Activated T-helper 17 cell treated with anti-CD3 and anti-CD28 coated beads, Interleukin-2, amount 50 U/mL, for 72 hours (primary cell): ENCODE data around the gene SIX5. TPM values are rescaled to one million over a fixed set of nuclear protein-coding genes. Genes with fewer than 3 reads are reported as not detected.
"Not testable (repeated sequence)": the region's sequence is repeated elsewhere in the genome, so short reads cannot be mapped to it uniquely, and the experiment has no call there.

ENCODE experiments used
- ATAC-seq: fragments of 150-1000 bp; cut with Tn5 transposase; replicated peaks from 2 replicates; pipeline ENCODE4 v1.10.0; 2021; ENCODE audit warnings: mild to moderate bottlenecking, moderate library complexity
- H3K27ac Mint-ChIP-seq: one replicate; pipeline ENCODE4 v1.8.0; 2022; ENCODE audit warnings: mixed read lengths
- H3K27me3 Mint-ChIP-seq: one replicate; pipeline ENCODE4 v1.8.0; 2022; ENCODE audit warnings: mixed read lengths
- H3K36me3 Mint-ChIP-seq: one replicate; pipeline ENCODE4 v1.8.0; 2022; ENCODE audit warnings: low read depth, mild to moderate bottlenecking, mixed read lengths
- H3K4me1 Mint-ChIP-seq: one replicate; pipeline ENCODE4 v1.8.0; 2022; ENCODE audit warnings: mixed read lengths
- H3K4me3 Mint-ChIP-seq: one replicate; pipeline ENCODE4 v1.8.0; 2022; ENCODE audit warnings: mild to moderate bottlenecking, mixed read lengths
- H3K9me3 Mint-ChIP-seq: one replicate; pipeline ENCODE4 v1.8.0; 2022; ENCODE audit warnings: mixed read lengths
- total RNA-seq, 2 donors: library from RNA; stranded (reverse); gene quantifications; one replicate each; pipeline ENCODE4 v1.2.3, GENCODE V29; 2022

Gene SIX5
- total RNA-seq, 2 donors from 2014 or later: 1.2 to 2.4 TPM

DNA sequence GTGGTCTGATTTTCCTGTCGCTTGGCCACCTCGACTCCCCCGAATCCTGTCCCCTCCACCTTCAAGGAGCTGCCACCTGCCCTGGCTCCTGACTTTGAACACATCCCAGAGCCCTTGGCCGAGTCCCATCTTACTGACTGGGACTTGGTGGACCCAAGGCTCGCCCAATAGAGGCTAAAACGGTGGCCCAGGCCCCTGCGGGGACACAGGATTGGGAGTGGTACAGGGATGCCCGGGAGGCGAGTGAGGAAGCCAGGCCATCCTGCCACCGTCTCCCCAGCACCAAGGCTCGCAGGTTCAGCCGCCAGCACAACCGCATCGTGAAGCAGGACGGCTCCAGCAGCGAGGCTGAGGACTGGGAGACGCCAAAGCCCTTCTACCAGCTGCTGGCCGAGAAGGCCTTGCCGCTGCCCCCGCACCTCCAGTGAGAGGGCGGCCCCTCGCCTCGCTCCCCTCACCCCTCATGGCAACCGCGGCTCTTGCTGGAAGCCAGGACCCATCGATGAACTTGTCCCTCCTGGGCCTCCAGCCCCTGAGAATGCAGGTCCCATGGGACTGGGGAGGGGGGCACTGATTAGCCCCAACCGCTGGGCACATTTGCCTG is 5.3 kb downstream of the SIX5 start:
- Mint-ChIP-seq H3K36me3 (peaks cover 1% of the 10 kb centered on the region), H3K4me3 (no peak overlapping the region), H3K9me3 (no peaks in the 10 kb centered on the region), H3K4me1 (no peaks in the 10 kb centered on the region), H3K27ac (no peak overlapping the region), H3K27me3 (no peaks in the 10 kb centered on the region)
- ATAC-seq: no peak

DNA sequence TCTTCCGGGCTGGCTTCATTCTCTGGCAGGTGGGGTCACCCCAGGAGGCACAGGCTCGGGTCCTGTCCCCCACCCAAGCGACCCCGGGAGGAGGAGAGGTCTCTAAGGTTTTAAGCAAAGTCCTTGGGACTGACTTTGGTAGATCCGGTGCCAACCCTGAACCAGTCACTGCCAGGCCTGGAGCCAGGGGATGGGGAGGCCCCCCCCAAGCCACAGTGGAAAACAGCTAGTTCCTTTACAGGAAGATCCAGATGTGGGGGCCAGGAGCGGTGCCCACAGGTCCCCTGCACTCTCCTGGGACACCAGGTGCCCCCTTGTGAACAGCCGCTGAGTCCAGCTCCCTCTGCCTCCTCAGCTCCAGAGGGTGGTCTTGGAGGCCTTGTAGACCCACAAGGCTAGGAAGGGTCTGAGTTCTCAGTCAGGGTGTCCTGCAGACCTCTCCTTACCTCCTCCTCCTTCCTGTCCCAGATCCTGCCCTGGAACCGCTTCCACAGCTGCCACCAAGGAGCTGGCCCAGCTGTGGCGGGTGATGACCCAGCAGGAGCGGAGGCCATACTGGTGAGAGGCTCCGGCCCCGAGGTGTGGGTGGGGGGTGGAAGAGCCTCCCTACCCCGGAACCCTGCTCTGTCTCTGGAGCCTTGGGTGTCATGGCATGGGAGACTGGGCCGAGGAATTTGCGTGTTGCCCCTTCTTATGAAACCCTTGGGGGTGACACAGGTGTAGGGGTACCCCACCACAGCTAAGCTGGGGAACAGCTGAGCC is 6.0 kb downstream of the SIX5 start:
- Mint-ChIP-seq H3K27me3 (no peaks in the 10 kb centered on the region), H3K9me3 (no peaks in the 10 kb centered on the region), H3K4me3 (no peak overlapping the region), H3K27ac (no peak overlapping the region), H3K36me3 (no peaks in the 10 kb centered on the region), H3K4me1 (no peaks in the 10 kb centered on the region)
- no peak for ATAC-seq

DNA sequence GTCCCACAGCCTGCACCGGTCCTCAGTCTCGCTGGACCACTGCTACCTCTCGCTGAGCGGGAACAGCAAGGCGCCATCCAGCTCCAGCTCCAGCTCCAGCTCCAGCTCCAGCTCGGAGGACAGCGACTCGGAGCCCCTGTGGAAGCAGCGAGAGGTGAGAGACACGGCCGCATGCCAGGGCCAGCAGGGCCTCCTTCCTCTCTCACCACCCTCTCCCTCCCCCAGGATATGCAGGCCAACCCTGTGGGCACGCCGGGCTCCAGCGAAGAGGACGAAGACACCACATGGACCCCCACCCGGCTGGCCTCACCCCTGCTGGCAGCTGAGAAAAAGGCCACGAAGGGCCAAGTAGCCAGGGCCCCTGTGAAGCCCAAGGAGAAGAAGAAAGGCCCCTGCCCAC is 7.3 kb downstream of the SIX5 start:
- H3K27me3 Mint-ChIP-seq: no peaks in the 10 kb centered on the region
- ATAC-seq: no peak
- H3K4me3 Mint-ChIP-seq: no peak overlapping the region
- no peaks in the 10 kb centered on the region for H3K36me3 Mint-ChIP-seq
- no peaks in the 10 kb centered on the region for H3K9me3 Mint-ChIP-seq
- no peak overlapping the region for H3K27ac Mint-ChIP-seq
- H3K4me1 Mint-ChIP-seq: no peaks in the 10 kb centered on the region

- Mint-ChIP-seq H3K27ac (no peak overlapping the region), H3K9me3 (no peaks in the 10 kb centered on the region), H3K27me3 (no peaks in the 10 kb centered on the region), H3K4me1 (no peaks in the 10 kb centered on the region), H3K36me3 (no peaks in the 10 kb centered on the region), H3K4me3 (no peak overlapping the region)
- no peak for ATAC-seq
Measured at GRCh38 chr19:45758921-45759320, 10.1 kb downstream of the SIX5 start.

- Mint-ChIP-seq H3K9me3 (no peaks in the 10 kb centered on the region), H3K27me3 (no peaks in the 10 kb centered on the region), H3K36me3 (no peaks in the 10 kb centered on the region), H3K4me3 (no peak overlapping the region), H3K27ac (no peak overlapping the region), H3K4me1 (no peaks in the 10 kb centered on the region)
- no peak for ATAC-seq
Measured at GRCh38 chr19:45757695-45758094, 11.4 kb downstream of the SIX5 start.

- no peak for ATAC-seq
- Mint-ChIP-seq H3K4me1 (no peaks in the 10 kb centered on the region), H3K4me3 (no peak overlapping the region), H3K27ac (no peak overlapping the region), H3K27me3 (no peaks in the 10 kb centered on the region), H3K9me3 (no peaks in the 10 kb centered on the region), H3K36me3 (no peaks in the 10 kb centered on the region)
Measured at GRCh38 chr19:45754323-45754722, 14.7 kb downstream of the SIX5 start.

GRCh38 chr19:45753548-45753947 is 15.5 kb downstream of the SIX5 start:
- Mint-ChIP-seq H3K27ac (no peak overlapping the region), H3K36me3 (no peaks in the 10 kb centered on the region), H3K4me3 (no peak overlapping the region), H3K27me3 (no peaks in the 10 kb centered on the region), H3K4me1 (no peaks in the 10 kb centered on the region), H3K9me3 (no peaks in the 10 kb centered on the region)
- no peak for ATAC-seq

- H3K4me3 Mint-ChIP-seq: no peak overlapping the region
- no peaks in the 10 kb centered on the region for H3K4me1 Mint-ChIP-seq
- no peak for ATAC-seq
- no peaks in the 10 kb centered on the region for H3K36me3 Mint-ChIP-seq
- H3K9me3 Mint-ChIP-seq: no peaks in the 10 kb centered on the region
- H3K27ac Mint-ChIP-seq: no peak overlapping the region
- no peaks in the 10 kb centered on the region for H3K27me3 Mint-ChIP-seq
Measured at GRCh38 chr19:45752639-45753038, 16.4 kb downstream of the SIX5 start.

- not testable (repeated sequence) for H3K4me1 Mint-ChIP-seq, H3K27me3 Mint-ChIP-seq, ATAC-seq, H3K36me3 Mint-ChIP-seq, H3K27ac Mint-ChIP-seq, H3K9me3 Mint-ChIP-seq, H3K4me3 Mint-ChIP-seq
Measured at GRCh38 chr19:45751483-45751882, 17.6 kb downstream of the SIX5 start.

- no peak for ATAC-seq
- Mint-ChIP-seq H3K27ac (no peak overlapping the region), H3K4me3 (no peak overlapping the region), H3K9me3 (no peaks in the 10 kb centered on the region), H3K4me1 (no peaks in the 10 kb centered on the region), H3K36me3 (no peaks in the 10 kb centered on the region), H3K27me3 (peaks cover 10% of the 10 kb centered on the region)
Measured at GRCh38 chr19:45747513-45747912, 21.5 kb downstream of the SIX5 start.

- Mint-ChIP-seq H3K4me3 (no peak overlapping the region), H3K27ac (no peak overlapping the region), H3K9me3 (no peaks in the 10 kb centered on the region), H3K4me1 (no peaks in the 10 kb centered on the region), H3K36me3 (no peaks in the 10 kb centered on the region), H3K27me3 (peaks cover 11% of the 10 kb centered on the region)
- no peak for ATAC-seq
Measured at GRCh38 chr19:45746866-45747265, 22.2 kb downstream of the SIX5 start.

GRCh38 chr19:45745606-45746005 is 23.4 kb downstream of the SIX5 start:
- Mint-ChIP-seq H3K9me3 (no peaks in the 10 kb centered on the region), H3K27me3 (peaks cover 11% of the 10 kb centered on the region)
- no peak for ATAC-seq

DNA sequence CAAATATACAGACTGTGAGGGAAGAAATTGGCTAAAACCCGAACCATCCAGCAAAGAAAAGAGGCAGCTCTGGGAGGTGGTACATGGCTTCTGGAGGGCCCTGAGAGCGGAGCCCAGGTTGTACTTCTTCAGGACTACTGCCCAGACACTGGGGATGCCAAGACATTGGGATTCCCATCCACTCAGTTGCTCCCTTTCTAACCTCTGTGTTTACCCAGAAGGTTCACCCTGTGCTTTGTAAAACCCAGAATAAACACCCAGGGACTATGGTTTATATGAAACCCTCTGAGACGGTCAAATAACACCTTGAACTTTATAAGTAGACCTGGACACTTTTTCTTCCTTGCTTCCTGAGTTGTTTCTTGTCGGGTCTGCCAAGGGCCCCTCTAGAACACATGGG is 26.1 kb downstream of the SIX5 start:
- H3K4me1 Mint-ChIP-seq: no peaks in the 10 kb centered on the region
- H3K4me3 Mint-ChIP-seq: no peak overlapping the region
- H3K27ac Mint-ChIP-seq: no peak overlapping the region
- no peaks in the 10 kb centered on the region for H3K9me3 Mint-ChIP-seq
- peaks cover 11% of the 10 kb centered on the region for H3K27me3 Mint-ChIP-seq
- H3K36me3 Mint-ChIP-seq: no peaks in the 10 kb centered on the region
- no peak for ATAC-seq

More at GRCh38 chr19:45745606-45746005, 23.4 kb downstream of the SIX5 start:
- no peak overlapping the region for H3K27ac Mint-ChIP-seq
- H3K36me3 Mint-ChIP-seq: no peaks in the 10 kb centered on the region
- no peaks in the 10 kb centered on the region for H3K4me1 Mint-ChIP-seq
- H3K4me3 Mint-ChIP-seq: no peak overlapping the region

GRCh38 chr19:45739498-45740439 is 29.3 kb downstream of the SIX5 start:
- H3K4me1 Mint-ChIP-seq: no peaks in the 10 kb centered on the region
- ATAC-seq: no peak

More at GRCh38 chr19:45739498-45740439, 29.3 kb downstream of the SIX5 start:
- Mint-ChIP-seq H3K27me3 (peaks cover 6% of the 10 kb centered on the region), H3K9me3 (no peaks in the 10 kb centered on the region), H3K36me3 (no peaks in the 10 kb centered on the region), H3K4me3 (no peak overlapping the region), H3K27ac (no peak overlapping the region)
